ENCODE measurements around the gene ADORA3. TPM values are rescaled to one million over a fixed set of nuclear protein-coding genes. Genes with fewer than 3 reads are reported as not detected.
A peak's percentile ranks its signal among the peaks of the same experiment; 100 is the strongest.
"Not testable (repeated sequence)": the region's sequence is repeated elsewhere in the genome, so short reads cannot be mapped to it uniquely, and the experiment has no call there.

The ADORA3 gene
- total RNA-seq: not detected in 2 replicates

GRCh38 chr1:111503585-111504060, at the start of gene ADORA3, which contains the start of gene TMIGD3:
TSS of gene ADORA3 (minus strand) at chr1:111503633. CDS start at chr1:111503354, 279 bp downstream.
TSS of gene TMIGD3 (minus strand) at chr1:111503633. CDS start at chr1:111503354, 279 bp downstream.
- no peak for DNase-seq (ENCODE audit: low read depth, low spot score)

GRCh38 chr1:111553196-111553595, 49.8 kb upstream of the ADORA3 start:
- no peak for DNase-seq (ENCODE audit: low read depth, low spot score)

GRCh38 chr1:111552587-111552986, 49.2 kb upstream of the ADORA3 start:
- DNase-seq (ENCODE audit: low read depth, low spot score): no peak

DNA sequence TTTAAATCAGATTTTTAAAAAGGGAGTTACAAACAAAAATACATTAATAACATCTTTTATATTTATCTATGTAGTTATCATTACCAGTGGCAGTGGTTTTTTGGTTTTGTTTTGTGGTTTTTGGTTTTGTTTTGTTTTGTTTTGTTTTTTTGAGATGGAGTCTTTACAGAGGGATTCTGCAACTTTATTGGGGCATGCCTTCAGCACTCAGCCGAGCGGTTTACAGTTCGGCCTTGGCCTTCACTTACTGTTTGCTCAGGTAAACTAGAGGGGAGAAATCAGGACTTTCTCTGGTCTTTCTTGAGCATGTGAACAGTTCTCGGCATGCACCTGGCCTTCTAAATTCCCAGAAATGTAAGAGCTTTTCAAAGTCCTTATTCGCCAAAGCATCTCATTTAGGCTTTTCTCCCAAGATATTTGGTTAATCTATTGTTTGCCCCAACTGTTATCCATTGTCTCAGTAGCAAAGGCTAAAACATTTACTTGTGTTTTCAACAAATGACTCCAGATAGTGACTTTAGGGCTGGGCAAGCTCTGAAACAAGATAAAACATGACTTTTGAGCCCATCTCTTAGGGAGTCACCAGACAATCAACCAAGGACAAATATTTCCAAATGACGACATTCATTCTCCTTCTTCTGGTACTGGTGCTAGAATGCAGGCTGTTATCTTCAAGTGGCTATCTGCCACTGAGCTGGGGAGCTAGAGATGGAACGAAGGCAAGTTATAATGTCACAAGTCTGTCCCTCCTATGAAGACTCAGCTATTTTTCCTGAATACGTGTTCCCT, 48.4 kb upstream of the ADORA3 start:
- no peak for DNase-seq (ENCODE audit: low read depth, low spot score)

GRCh38 chr1:111547786-111548185, 44.4 kb upstream of the ADORA3 start:
- DNase-seq (ENCODE audit: low read depth, low spot score): not testable (repeated sequence)

GRCh38 chr1:111542187-111542586, 38.8 kb upstream of the ADORA3 start:
- DNase-seq (ENCODE audit: low read depth, low spot score): no peak

- DNase-seq (ENCODE audit: low read depth, low spot score): no peak
Measured at GRCh38 chr1:111541721-111542120, 38.3 kb upstream of the ADORA3 start.

- no peak for DNase-seq (ENCODE audit: low read depth, low spot score)
Measured at GRCh38 chr1:111540928-111541327, 37.5 kb upstream of the ADORA3 start.

DNA sequence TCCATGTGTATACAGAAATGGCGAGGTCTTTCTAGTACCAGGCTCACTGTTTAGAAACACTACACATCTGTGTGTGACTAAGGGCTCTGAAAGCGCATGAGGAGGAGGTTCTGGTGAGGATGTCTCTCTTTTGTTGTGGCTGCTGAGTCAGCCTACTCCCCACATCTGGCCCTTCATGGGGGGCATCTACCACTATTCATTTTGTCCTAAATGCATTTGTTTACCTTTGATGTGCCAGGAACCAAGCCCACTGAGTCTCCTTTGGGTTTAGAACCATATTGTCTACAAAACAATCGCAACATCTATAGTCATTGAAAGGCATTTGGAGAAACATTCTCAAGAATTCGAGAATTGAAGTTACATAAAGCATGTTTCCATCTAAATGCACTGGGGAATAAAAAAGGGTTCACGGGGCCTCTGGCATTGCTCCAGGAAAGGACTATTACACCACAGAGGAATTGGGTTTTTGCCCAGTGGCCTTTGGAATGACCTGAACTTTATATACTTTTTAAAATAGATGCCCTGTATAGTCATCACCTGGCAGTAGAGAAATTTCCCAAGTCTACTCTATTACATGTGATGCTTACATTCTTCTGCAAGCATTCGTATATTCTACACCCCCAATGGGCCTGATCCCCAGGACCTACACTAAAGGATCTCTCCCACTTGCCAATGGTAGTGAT, 35.1 kb upstream of the ADORA3 start:
- DNase-seq (ENCODE audit: low read depth, low spot score): no peak

GRCh38 chr1:111535256-111536191, 32.1 kb upstream of the ADORA3 start:
- no peak for DNase-seq (ENCODE audit: low read depth, low spot score)

DNA sequence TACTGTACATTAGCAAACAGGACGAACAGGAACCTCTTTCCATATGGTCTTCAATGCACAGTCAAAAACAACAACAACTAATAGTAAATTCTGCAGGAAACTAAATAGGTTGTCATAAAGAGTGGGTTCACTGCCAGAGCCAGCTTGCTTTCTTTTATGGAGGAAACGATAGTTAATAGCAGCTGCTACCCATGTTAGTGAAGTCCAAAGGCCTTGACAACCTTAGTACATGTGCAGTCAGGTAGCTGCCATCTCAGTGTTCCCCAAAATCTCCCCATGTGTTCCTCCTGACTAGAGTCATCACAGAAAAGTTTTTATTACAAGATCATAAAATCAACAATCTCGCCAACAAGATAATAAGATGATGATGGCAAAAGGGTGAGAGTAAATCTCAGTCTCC, 16.6 kb upstream of the ADORA3 start:
- no peak for DNase-seq (ENCODE audit: low read depth, low spot score)

- no peak for DNase-seq (ENCODE audit: low read depth, low spot score)
Measured at GRCh38 chr1:111517469-111518225, 14.2 kb upstream of the ADORA3 start.

- DNase-seq (ENCODE audit: low read depth, low spot score): peak; percentile 69
Measured at GRCh38 chr1:111516005-111516535, 12.6 kb upstream of the ADORA3 start.

DNA sequence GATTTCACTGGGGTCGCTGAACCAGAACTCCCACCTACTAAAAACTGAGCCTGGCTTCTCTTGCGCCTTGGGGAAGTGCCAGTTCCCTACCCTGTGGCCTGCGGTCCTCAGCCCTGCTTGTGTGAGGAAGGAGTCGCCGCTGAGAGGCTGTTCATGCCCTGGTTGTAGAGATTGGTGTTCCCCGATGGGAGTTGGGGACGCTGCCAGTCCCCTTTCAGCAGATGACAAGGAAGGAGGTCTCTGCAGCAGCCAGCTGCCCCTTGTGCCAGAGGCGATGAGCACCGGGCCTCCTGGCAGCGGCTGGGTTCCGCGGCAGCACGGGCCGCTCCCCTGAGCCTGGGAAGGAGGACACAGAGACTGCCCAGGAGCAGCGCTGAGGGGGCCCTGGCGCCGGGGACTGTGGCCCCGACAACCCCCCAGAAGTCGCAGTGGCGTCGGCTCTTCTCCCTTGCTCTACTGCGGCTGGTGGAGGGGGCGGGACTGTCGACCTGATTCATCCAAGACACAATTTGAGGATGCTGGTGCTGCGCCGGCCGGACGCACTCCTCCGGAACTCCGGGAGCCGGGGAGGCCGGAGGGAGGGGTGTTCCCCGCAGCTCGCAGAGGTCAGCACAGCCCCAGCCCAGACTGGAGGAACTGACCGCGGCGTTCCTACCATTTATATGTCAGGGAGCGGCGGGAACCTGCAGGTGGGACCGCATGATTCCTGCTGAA, 12.0 kb upstream of the ADORA3 start:
- no peak for DNase-seq (ENCODE audit: low read depth, low spot score)

- peak; percentile 24 for DNase-seq (ENCODE audit: low read depth, low spot score)
Measured at GRCh38 chr1:111513410-111514020, 10.1 kb upstream of the ADORA3 start.

- no peak for DNase-seq (ENCODE audit: low read depth, low spot score)
Measured at GRCh38 chr1:111512931-111513330, 9.5 kb upstream of the ADORA3 start.

DNA sequence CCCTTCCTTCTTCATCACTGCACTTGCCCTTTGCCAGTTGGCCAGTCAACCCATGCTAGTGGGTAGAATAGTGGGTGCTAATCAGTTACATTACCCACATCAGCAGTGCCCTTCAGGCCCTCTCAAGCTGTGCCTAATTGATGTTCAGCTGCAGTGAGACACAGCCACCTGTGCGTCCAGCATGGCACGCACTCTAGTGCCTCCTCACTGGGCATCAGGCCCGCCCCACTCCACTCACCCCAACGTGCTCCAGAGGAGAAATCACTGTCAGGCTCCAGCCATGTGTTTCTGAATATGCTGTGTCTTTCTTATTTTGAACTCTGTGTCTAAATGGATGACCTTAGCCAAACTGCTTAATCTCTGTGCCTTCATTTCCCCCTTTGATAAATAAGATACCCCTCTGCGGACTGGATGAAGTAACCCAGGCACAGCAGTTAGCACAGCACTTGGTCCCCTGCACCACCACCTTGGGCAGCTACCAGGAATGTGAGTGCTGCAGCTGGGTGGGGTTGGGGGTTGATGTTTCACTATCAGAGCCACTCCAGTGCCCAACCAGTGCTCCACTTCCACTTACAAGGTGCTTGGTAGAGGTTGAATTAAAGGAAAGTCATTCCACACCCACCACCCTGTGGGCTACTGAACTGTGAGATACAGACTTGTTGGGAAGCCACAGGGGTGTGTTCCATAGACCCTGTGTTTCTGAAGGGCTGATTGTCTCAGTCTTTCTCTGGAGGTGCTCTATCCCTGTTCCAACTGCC, 8.9 kb upstream of the ADORA3 start:
- no peak for DNase-seq (ENCODE audit: low read depth, low spot score)

DNA sequence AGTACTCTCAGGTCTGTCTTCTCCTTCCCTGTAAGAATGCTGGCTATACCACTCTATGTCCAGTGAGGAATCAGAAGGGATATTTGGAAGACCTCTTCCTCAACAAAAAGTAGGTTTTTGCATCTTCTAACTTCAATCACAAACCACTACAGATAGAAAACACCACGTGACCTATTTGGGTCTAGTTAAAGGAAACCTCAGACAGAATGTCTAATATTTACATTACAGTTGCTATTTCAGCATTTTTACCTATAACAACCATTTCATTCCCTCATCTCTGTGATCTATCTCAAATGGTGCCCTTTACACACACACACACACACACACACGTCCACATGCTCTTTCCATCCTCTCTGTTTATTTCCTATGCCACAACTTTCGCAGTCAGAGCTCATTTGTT, 7.9 kb upstream of the ADORA3 start:
- DNase-seq (ENCODE audit: low read depth, low spot score): no peak

DNA sequence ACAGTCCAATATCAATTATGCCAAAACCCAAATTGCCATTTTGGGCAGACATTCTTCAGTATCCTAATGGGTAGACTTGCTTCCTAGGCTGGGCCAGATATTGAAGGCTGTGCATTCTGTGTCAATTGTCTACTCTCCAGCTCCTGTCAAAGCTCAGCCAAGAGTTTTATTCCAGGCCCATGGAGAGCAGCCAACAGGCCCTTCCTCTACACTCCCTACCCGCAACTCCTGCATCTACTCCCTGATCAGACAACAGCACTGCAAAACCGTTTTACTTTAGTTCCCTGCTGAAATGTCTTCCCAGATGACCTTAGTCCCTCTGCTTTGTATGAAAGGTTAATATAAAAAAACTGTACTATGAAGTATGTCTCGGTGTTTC, 6.6 kb upstream of the ADORA3 start:
- no peak for DNase-seq (ENCODE audit: low read depth, low spot score)
